ENCODE results near the gene SRGN. TPM values are rescaled to one million over a fixed set of nuclear protein-coding genes. Genes with fewer than 3 reads are reported as not detected.

Gene SRGN
- total and polyA plus RNA-seq, 2 of the 13 experiments (the other 11 are each of a cell fraction or from before 2014, with no cell fraction given) = 0.09 TPM; not detected in 1

GRCh38 chr10:69093933-69094332 lies 6.0 kb downstream of the SRGN start:
- no peaks in the 10 kb centered on the region for H3K79me2 ChIP-seq (ENCODE audit: insufficient read depth, low read length)
- DNase-seq (ENCODE audit: low spot score) (peak; percentile 9), ATAC-seq (peak; percentile 71), FAIRE-seq (no peak)
- POLR2A ChIA-PET = no interaction called here
- H3K9me3 ChIP-seq (ENCODE audit: low read length) = no peaks in the 10 kb centered on the region
- H3K27ac ChIP-seq (ENCODE audit: extremely low read length, insufficient read depth, low read length) = no peak overlapping the region
- no peaks in the 10 kb centered on the region for H3K36me3 ChIP-seq (replicated peaks in 1 of 2; ENCODE audit: control insufficient read depth in 1 of 2, insufficient read depth in 2 of 2, low read length in 2 of 2)
- no peak overlapping the region for H3K4me2 ChIP-seq (ENCODE audit: low read depth, low read length)
- 39% methylated on average over 1 of the region's 1 CpG for WGBS (ENCODE audit: low lambda C conversion rate)
- CTCF ChIA-PET (ENCODE audit: low intra/inter-chr PET ratio, low total read pairs) = interaction anchor here (1.5 to 2.3 kb wide), 2 partner anchors 89 to 106 kb away, joined by 4 to 18 read pairs; partner anchors contain the start of gene KIFBP
- H3K27me3 ChIP-seq (ENCODE audit: control insufficient read depth in 1 of 2, insufficient read depth in 2 of 2, low read length in 2 of 2) = no peaks in the 10 kb centered on the region; a peak in 1 of 5 replicates
- H2AFZ ChIP-seq (ENCODE audit: low read length) = no peak overlapping the region
- no peak overlapping the region for H3K4me3 ChIP-seq (replicated peaks in 1 of 3; ENCODE audit: insufficient read depth in 1 of 3, low read depth in 2 of 3, low read length in 3 of 3)
- no TSS peak for BruUV-seq (replicated peaks)
- in situ Hi-C loops (cut with HindIII; ENCODE audit: extremely low pct_ligation_motif_present, low pct_unique_long_range_greater_than_20kb) (loop anchor here (5.0 kb wide), 1 partner anchor 87 kb away; no protein-coding TSS in a partner anchor), intact Hi-C loops (cut with micrococcal nuclease; ENCODE audit: unreplicated experiment) (loop anchor here (1.0 to 5.0 kb wide), 3 partner anchors 89 to 137 kb away; partner anchors contain the start of gene DDX21)
- peak; percentile 94 for TF ChIP-seq ZNF629 (CRISPR knock-in tag; conservative IDR thresholded peaks at IDR 0.05)
- no peak for TF ChIP-seq ZBTB1 (CRISPR knock-in tag; IDR thresholded peaks at IDR 0.05; ENCODE audit: borderline replicate concordance)
- TF ChIP-seq, protein P1, sequence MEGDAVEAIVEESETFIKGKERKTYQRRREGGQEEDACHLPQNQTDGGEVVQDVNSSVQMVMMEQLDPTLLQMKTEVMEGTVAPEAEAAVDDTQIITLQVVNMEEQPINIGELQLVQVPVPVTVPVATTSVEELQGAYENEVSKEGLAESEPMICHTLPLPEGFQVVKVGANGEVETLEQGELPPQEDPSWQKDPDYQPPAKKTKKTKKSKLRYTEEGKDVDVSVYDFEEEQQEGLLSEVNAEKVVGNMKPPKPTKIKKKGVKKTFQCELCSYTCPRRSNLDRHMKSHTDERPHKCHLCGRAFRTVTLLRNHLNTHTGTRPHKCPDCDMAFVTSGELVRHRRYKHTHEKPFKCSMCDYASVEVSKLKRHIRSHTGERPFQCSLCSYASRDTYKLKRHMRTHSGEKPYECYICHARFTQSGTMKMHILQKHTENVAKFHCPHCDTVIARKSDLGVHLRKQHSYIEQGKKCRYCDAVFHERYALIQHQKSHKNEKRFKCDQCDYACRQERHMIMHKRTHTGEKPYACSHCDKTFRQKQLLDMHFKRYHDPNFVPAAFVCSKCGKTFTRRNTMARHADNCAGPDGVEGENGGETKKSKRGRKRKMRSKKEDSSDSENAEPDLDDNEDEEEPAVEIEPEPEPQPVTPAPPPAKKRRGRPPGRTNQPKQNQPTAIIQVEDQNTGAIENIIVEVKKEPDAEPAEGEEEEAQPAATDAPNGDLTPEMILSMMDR (CRISPR knock-in tag; IDR thresholded peaks at IDR 0.05) = peak; percentile 61
- no peak for TF ChIP-seq GLI4 (CRISPR knock-in tag; IDR thresholded peaks at IDR 0.05; ENCODE audit: borderline replicate concordance)
- peak; percentile 61 for TF ChIP-seq ZMYM3 (CRISPR knock-in tag; IDR thresholded peaks at IDR 0.05)
- 0 out of 2 replicates have a peak, but pooled peaks have one; percentile 48 for TF ChIP-seq KDM1A (CRISPR knock-in tag; IDR thresholded peaks at IDR 0.05)
- peak; percentile 22; the same call in 1 of the 2 replicates for TF ChIP-seq SMC3 (IDR thresholded peaks at IDR 0.05; ENCODE audit: low read length)
- peak; percentile 36; the same call in 1 of the 2 replicates for TF ChIP-seq CHD4 (IDR thresholded peaks at IDR 0.05; ENCODE audit: borderline replicate concordance, low read length)
- no peak for TF ChIP-seq MTF1 (CRISPR knock-in tag; IDR thresholded peaks at IDR 0.05)
- TF ChIP-seq STAG1 (CRISPR knock-in tag; IDR thresholded peaks at IDR 0.05) = peak; percentile 52
- H3K9ac ChIP-seq (ENCODE audit: insufficient read depth, low read depth, low read length) = no peak overlapping the region
- H3K4me1 ChIP-seq (ENCODE audit: insufficient read depth, low read length) = 0 out of 2 replicates have a peak, but pooled peaks cover 9% of the 10 kb centered on the region
- H4K20me1 ChIP-seq (ENCODE audit: insufficient read depth, low read length) = no peaks in the 10 kb centered on the region
